Fibroblast of pulmonary artery (primary cell): ENCODE results near the gene PTDSS2.

Experiments used
- DNase-seq: peaks from one replicate; pipeline ENCODE4 v3.0.0-alpha.2; 2010; ENCODE audit warnings: low read depth
- H3K4me3 ChIP-seq: replicated peaks from 2 replicates; pipeline ENCODE4 v1.5.1; 2011; ENCODE audit warnings: low read depth, mild to moderate bottlenecking, control low read depth, low read length, moderate library complexity
- CTCF ChIP-seq: IDR thresholded peaks from 2 replicates; pipeline ENCODE4 v1.5.1; 2011; ENCODE audit warnings: mild to moderate bottlenecking, control low read depth, low read length, inconsistent platforms; ENCODE audit errors: missing control alignments

PTDSS2 gene

GRCh38 chr11:442611-443081 lies 7.4 kb upstream of the PTDSS2 start:
- H3K4me3 ChIP-seq, result no peak overlapping the region
- TF ChIP-seq CTCF, result no peak
- no peak for DNase-seq

- TF ChIP-seq CTCF, result no peak
- DNase-seq, result peak; percentile 13
- no peak overlapping the region for H3K4me3 ChIP-seq
Measured at GRCh38 chr11:443542-444199, 6.4 kb upstream of the PTDSS2 start.

GRCh38 chr11:444396-445144 lies 5.5 kb upstream of the PTDSS2 start:
- H3K4me3 ChIP-seq, result no peak overlapping the region
- no peak for TF ChIP-seq CTCF
- DNase-seq, result peak; percentile 50

GRCh38 chr11:445765-446588 lies 4.1 kb upstream of the PTDSS2 start:
- TF ChIP-seq CTCF, result no peak
- DNase-seq, result no peak
- no peak overlapping the region for H3K4me3 ChIP-seq

GRCh38 chr11:446891-447290 lies 3.2 kb upstream of the PTDSS2 start:
- DNase-seq, result no peak
- TF ChIP-seq CTCF, result no peak
- no peak overlapping the region for H3K4me3 ChIP-seq

GRCh38 chr11:447923-448731 lies 2.0 kb upstream of the PTDSS2 start:
- H3K4me3 ChIP-seq, result peak overlapping the region; percentile 69

More at GRCh38 chr11:447923-448731, 2.0 kb upstream of the PTDSS2 start:
- TF ChIP-seq CTCF, result peak; percentile 80
- DNase-seq, result peak; percentile 91
